SK-N-SH treated with all-trans-retinoic acid at 6 μM for 48 hours (cell line): Measurements from ENCODE around the gene HINT3.

Source experiments
- ARNTL ChIP-seq: fragments of 450-650 bp; formaldehyde crosslinking; IDR thresholded peaks from 2 replicates; pipeline ENCODE4 v1.5.0; 2020; ENCODE audit warnings: low read depth, mild to moderate bottlenecking, moderate library complexity, borderline replicate concordance
- CREB5 ChIP-seq: fragments of 250-450 bp; sonication (Bioruptor Pico); IDR thresholded peaks from 2 replicates; pipeline ENCODE4 v1.5.1; 2020; ENCODE audit warnings: low read depth, mild to moderate bottlenecking, moderate library complexity
- CSRNP3 ChIP-seq: fragments of 250-450 bp; sonication (Bioruptor Pico); IDR thresholded peaks from 2 replicates; pipeline ENCODE4 v1.5.1; 2021; ENCODE audit warnings: mild to moderate bottlenecking, moderate library complexity
- ESRRG ChIP-seq: fragments of 250-450 bp; sonication (Bioruptor Pico); IDR thresholded peaks from 2 replicates; pipeline ENCODE4 v1.6.1; 2021; ENCODE audit warnings: mild to moderate bottlenecking
- GLIS3 ChIP-seq: fragments of 250-450 bp; sonication (Bioruptor Pico); IDR thresholded peaks from 2 replicates; pipeline ENCODE4 v1.5.0; 2020; ENCODE audit warnings: mild to moderate bottlenecking, moderate library complexity
- PATZ1 ChIP-seq: fragments of 250-450 bp; sonication (Bioruptor Pico); IDR thresholded peaks from 2 replicates; pipeline ENCODE4 v1.8.0; 2020; ENCODE audit warnings: mild to moderate bottlenecking, moderate library complexity, borderline replicate concordance
- PPARA ChIP-seq: fragments of 250-450 bp; sonication (Bioruptor Pico); IDR thresholded peaks from 2 replicates; pipeline ENCODE4 v1.5.0; 2020; ENCODE audit warnings: mild to moderate bottlenecking, borderline replicate concordance
- RARB ChIP-seq: fragments of 250-450 bp; sonication (Bioruptor Pico); IDR thresholded peaks from 2 replicates; pipeline ENCODE4 v1.8.0; 2021; ENCODE audit warnings: mild to moderate bottlenecking, moderate library complexity
- SNAI2 ChIP-seq: fragments of 250-450 bp; sonication (Bioruptor Pico); IDR thresholded peaks from 2 replicates; pipeline ENCODE4 v1.5.0; 2020; ENCODE audit warnings: mild to moderate bottlenecking, moderate library complexity
- TSHZ2 ChIP-seq: fragments of 250-450 bp; sonication (Bioruptor Pico); IDR thresholded peaks from 2 replicates; pipeline ENCODE4 v1.5.0; 2020; ENCODE audit warnings: mild to moderate bottlenecking, moderate library complexity
- ZC3H10 ChIP-seq: fragments of 250-450 bp; sonication (Bioruptor Pico); IDR thresholded peaks from 2 replicates; pipeline ENCODE4 v1.5.1; 2021; ENCODE audit warnings: mild to moderate bottlenecking, moderate library complexity
- ZFP3 ChIP-seq: fragments of 250-450 bp; sonication (Bioruptor Pico); IDR thresholded peaks from 2 replicates; pipeline ENCODE4 v1.5.0; 2020; ENCODE audit warnings: mild to moderate bottlenecking, moderate library complexity
- ZFP30 ChIP-seq: fragments of 450-650 bp; formaldehyde crosslinking; IDR thresholded peaks from 2 replicates; pipeline ENCODE4 v1.5.0; 2022; ENCODE audit warnings: mild to moderate bottlenecking, moderate library complexity
- ZNF8 ChIP-seq: fragments of 450-650 bp; formaldehyde crosslinking; IDR thresholded peaks from 2 replicates; pipeline ENCODE4 v1.5.0; 2020; ENCODE audit warnings: mild to moderate bottlenecking, moderate library complexity

GRCh38 chr6:125924697-125925358 is 31.7 kb upstream of the HINT3 start:
- TF ChIP-seq ZC3H10: no peak
- no peak for TF ChIP-seq ZFP3 (CRISPR knock-in tag)
- TF ChIP-seq PATZ1 (CRISPR knock-in tag): no peak
- no peak for TF ChIP-seq PPARA (CRISPR knock-in tag)
- no peak for TF ChIP-seq RARB
- TF ChIP-seq ZNF8 (CRISPR knock-in tag): no peak
- no peak for TF ChIP-seq TSHZ2
- no peak for TF ChIP-seq ZFP30 (CRISPR knock-in tag)
- TF ChIP-seq CSRNP3: no peak
- TF ChIP-seq ESRRG (CRISPR knock-in tag): no peak
- no peak for TF ChIP-seq CREB5 (CRISPR knock-in tag)
- TF ChIP-seq ARNTL (CRISPR knock-in tag): no peak
- TF ChIP-seq SNAI2 (CRISPR knock-in tag): no peak
- TF ChIP-seq GLIS3 (CRISPR knock-in tag): no peak
